Suprapubic skin (tissue), 3 donors: Measurements from ENCODE around the gene C6orf52.

Experiments used
- CTCF ChIP-seq, 2 donors: fragments of 200-600 bp in 1 of 2; fragments of 450-650 bp in 1 of 2; sonication (generic) in 1 of 2; IDR thresholded peaks; one replicate each; pipeline ENCODE4 v1.5.1; 2016 to 2019; ENCODE audit warnings: antibody characterized with exemption in 2 of 2, mild to moderate bottlenecking in 1 of 2, moderate library complexity in 1 of 2
- POLR2AphosphoS5 ChIP-seq, 3 donors: sonication (generic); formaldehyde crosslinking; IDR thresholded peaks; one replicate each; pipeline ENCODE4 v1.6.1; 2017; ENCODE audit warnings: antibody characterized with exemption in 3 of 3

GRCh38 chr6:10692965-10693538, 1.4 kb downstream of the C6orf52 start:
- TF ChIP-seq CTCF (IDR thresholded peaks at IDR 0.05) = no peak
- no peak for TF ChIP-seq POLR2AphosphoS5 (IDR thresholded peaks at IDR 0.05)
